ENCODE measurements around the gene CYB5R4.

DNA sequence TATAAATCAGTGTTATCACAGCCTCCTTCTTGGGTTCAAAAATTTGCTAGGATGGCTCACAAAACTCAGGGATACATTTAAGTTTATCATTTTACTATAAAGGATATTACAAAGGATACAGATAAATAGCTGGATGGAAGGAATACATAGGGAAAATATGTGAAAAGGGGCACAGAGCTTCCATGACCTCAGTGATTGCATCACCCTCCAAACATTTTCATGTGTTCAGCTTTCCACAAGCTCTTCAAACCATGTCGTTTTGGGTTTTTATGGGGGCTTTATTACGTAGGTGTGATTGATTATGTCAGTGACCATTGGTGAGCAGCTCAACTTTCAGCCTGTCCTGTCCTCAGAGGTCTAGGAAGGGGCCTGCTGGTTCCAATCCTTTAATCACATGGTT is 68.0 kb downstream of the CYB5R4 start:
- no peak for TF ChIP-seq POLR2A (IDR thresholded peaks at IDR 0.05; ENCODE audit: low read depth, low read length)
- no peak for TF ChIP-seq TAF1 (IDR thresholded peaks at IDR 0.05; ENCODE audit: borderline replicate concordance, low read depth, low read length)
- TF ChIP-seq POLR2AphosphoS5 (IDR thresholded peaks at IDR 0.05; ENCODE audit: low read depth, low read length) = no peak

Measured in GM12892 (cell line).